ENCODE results near the gene KRT40. TPM values are rescaled to one million over a fixed set of nuclear protein-coding genes. Genes with fewer than 3 reads are reported as not detected.

Gene KRT40
- total RNA-seq (not detected), polyA plus RNA-seq (not detected)

DNA sequence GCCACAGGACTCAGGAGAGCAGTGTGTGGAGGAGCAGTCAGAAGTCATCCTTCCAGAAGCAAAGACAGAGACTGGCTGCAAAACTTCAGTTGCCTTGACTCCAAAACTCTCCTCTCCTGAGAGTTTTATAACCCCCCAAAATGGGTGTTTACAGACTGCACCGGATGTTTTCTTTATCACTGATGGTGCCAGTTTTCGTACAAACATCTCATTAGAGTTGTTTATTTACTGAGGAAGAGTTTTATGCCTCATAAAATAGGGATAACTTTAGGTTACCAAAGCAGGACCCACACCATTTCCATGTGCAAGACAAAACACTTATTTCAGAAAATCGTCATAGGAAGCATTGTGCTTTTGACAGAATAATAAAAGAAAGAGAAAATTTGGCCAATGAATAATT lies at the start of gene KRT40:
Gene KRT40 (minus strand): TSS at position 101 of the 400 bp plus-strand sequence. CDS start 53 bp downstream, at position 48.
- Histone ChIP-seq H3K9me3 (ENCODE audit: control insufficient read depth in 1 of 2, low read length in 2 of 2) (no peaks in the 10 kb centered on the region), H3K36me3 (ENCODE audit: insufficient read depth, low read length) (no peaks in the 10 kb centered on the region), H3K4me1 (ENCODE audit: insufficient read depth, low read length) (no peaks in the 10 kb centered on the region), H3K27ac (ENCODE audit: low read depth, low read length) (no peak within 1 kb of the TSS), H3K4me3 (ENCODE audit: low read length in 2 of 2) (no peak within 1 kb of the TSS), H3K27me3 (ENCODE audit: insufficient read depth, low read length) (no peaks in the 10 kb centered on the region)
- Mint-ChIP-seq H3K9me3 (no peaks in the 10 kb centered on the region), H3K27me3 (peaks cover 8 to 23% of the 10 kb centered on the region in 2 donors), H3K4me3 (no peak within 1 kb of the TSS), H3K4me1 (no peaks in the 10 kb centered on the region), H3K36me3 (no peaks in the 10 kb centered on the region), H3K27ac (no peak within 1 kb of the TSS)
- intact Hi-C loops (cut with micrococcal nuclease): no loop called here
- CTCF ChIA-PET (ENCODE audit: partially characterized antibody): no interaction called here
- POLR2A ChIA-PET (ENCODE audit: partially characterized antibody): no interaction called here
- DNase-seq: no peak

DNA sequence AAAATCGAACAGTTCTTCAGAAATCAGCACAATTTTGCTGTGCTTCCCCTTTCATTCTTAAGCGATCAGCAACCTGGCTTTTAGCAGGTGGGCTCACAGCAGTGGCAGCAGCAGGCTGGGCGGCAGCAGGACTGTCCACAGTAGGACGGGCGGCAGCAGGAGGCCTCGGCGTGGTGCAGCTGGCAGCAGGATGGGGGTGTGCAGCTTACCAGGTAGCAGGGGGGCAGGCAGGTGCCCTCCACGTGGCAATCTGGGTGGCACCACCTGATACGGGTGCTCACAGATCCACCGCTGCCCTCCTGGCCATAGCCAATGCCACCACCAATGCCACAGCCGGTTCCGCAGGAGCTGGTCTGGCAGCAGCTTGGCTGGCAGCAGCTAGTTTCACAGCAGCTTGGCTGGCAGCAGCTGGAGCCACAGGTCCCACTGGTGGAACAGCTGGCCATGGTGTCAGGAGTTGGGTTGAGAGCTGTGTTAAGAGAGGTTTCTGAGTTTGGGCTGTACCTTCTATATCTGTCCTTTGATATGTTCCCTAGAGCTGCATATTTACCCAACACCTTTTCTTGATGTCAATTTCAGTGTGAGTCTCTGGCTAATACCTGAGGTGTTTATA lies 45.6 kb upstream of the KRT40 start, which contains the start of gene KRTAP1-4:
Gene KRTAP1-4 (minus strand): TSS at position 563 of the 613 bp plus-strand sequence. CDS start 117 bp downstream, at position 446.
- Histone ChIP-seq H3K27me3 (ENCODE audit: insufficient read depth, low read length) (no peaks in the 10 kb centered on the region), H3K9me3 (ENCODE audit: control insufficient read depth in 1 of 2, low read length in 2 of 2) (no peaks in the 10 kb centered on the region), H3K27ac (ENCODE audit: low read depth, low read length) (no peak within 1 kb of the TSS), H3K36me3 (ENCODE audit: insufficient read depth, low read length) (no peaks in the 10 kb centered on the region), H3K4me3 (ENCODE audit: low read length in 2 of 2) (no peak within 1 kb of the TSS), H3K4me1 (ENCODE audit: insufficient read depth, low read length) (no peaks in the 10 kb centered on the region)
- intact Hi-C loops (cut with micrococcal nuclease): no loop called here
- Mint-ChIP-seq H3K27me3 (peaks cover 18 to 23% of the 10 kb centered on the region in 2 donors), H3K4me3 (no peak within 1 kb of the TSS), H3K36me3 (no peaks in the 10 kb centered on the region), H3K27ac (no peak within 1 kb of the TSS), H3K9me3 (no peaks in the 10 kb centered on the region), H3K4me1 (no peaks in the 10 kb centered on the region)
- ChIA-PET POLR2A (ENCODE audit: partially characterized antibody) (no interaction called here), CTCF (ENCODE audit: partially characterized antibody) (no interaction called here)
- DNase-seq: peak in 1 of 5 donors; percentile 15

GRCh38 chr17:41026715-41027471 lies 42.8 kb upstream of the KRT40 start, which contains the start of gene KRTAP1-5:
Gene KRTAP1-5, minus strand, starts transcription at chr17:41027208. Its CDS starts 53 bp downstream, at chr17:41027155.
- no peaks in the 10 kb centered on the region for H3K36me3 Mint-ChIP-seq
- H3K4me3 Mint-ChIP-seq: no peak within 1 kb of the TSS
- Histone ChIP-seq H3K36me3 (ENCODE audit: insufficient read depth, low read length) (no peaks in the 10 kb centered on the region), H3K9me3 (ENCODE audit: control insufficient read depth in 1 of 2, low read length in 2 of 2) (no peaks in the 10 kb centered on the region), H3K4me1 (ENCODE audit: insufficient read depth, low read length) (no peaks in the 10 kb centered on the region), H3K27ac (ENCODE audit: low read depth, low read length) (no peak within 1 kb of the TSS), H3K4me3 (ENCODE audit: low read length in 2 of 2) (no peak within 1 kb of the TSS), H3K27me3 (ENCODE audit: insufficient read depth, low read length) (no peaks in the 10 kb centered on the region)
- H3K9me3 Mint-ChIP-seq: no peaks in the 10 kb centered on the region
- no peaks in the 10 kb centered on the region for H3K4me1 Mint-ChIP-seq
- intact Hi-C loops (cut with micrococcal nuclease): no loop called here
- H3K27me3 Mint-ChIP-seq: peaks cover 17 to 25% of the 10 kb centered on the region in 2 donors
- no peak within 1 kb of the TSS for H3K27ac Mint-ChIP-seq
- DNase-seq: no peak
- ChIA-PET CTCF (ENCODE audit: partially characterized antibody) (no interaction called here), POLR2A (ENCODE audit: partially characterized antibody) (no interaction called here)

- Histone ChIP-seq H3K9me3 (ENCODE audit: control insufficient read depth in 1 of 2, low read length in 2 of 2) (no peaks in the 10 kb centered on the region), H3K27ac (ENCODE audit: low read depth, low read length) (no peak overlapping the region), H3K4me3 (ENCODE audit: low read length in 2 of 2) (no peak overlapping the region), H3K36me3 (ENCODE audit: insufficient read depth, low read length) (no peaks in the 10 kb centered on the region), H3K4me1 (ENCODE audit: insufficient read depth, low read length) (no peaks in the 10 kb centered on the region), H3K27me3 (ENCODE audit: insufficient read depth, low read length) (no peaks in the 10 kb centered on the region)
- peaks cover 0 to 6% (median 3%) of the 10 kb centered on the region in 8 donors for H3K9me3 Mint-ChIP-seq
- no peaks in the 10 kb centered on the region for H3K4me1 Mint-ChIP-seq
- H3K36me3 Mint-ChIP-seq: no peaks in the 10 kb centered on the region
- H3K27ac Mint-ChIP-seq: no peak overlapping the region
- ChIA-PET POLR2A (ENCODE audit: partially characterized antibody) (no interaction called here), CTCF (ENCODE audit: partially characterized antibody) (no interaction called here)
- intact Hi-C loops (cut with micrococcal nuclease): no loop called here
- no peak overlapping the region for H3K4me3 Mint-ChIP-seq
- no peak for DNase-seq
- peaks cover 14 to 16% of the 10 kb centered on the region in 2 donors for H3K27me3 Mint-ChIP-seq
Observed at GRCh38 chr17:41024697-41025096, 40.6 kb upstream of the KRT40 start.

- H3K36me3 ChIP-seq (ENCODE audit: insufficient read depth, low read length): no peaks in the 10 kb centered on the region
- no peak for DNase-seq
- H3K27me3 ChIP-seq (ENCODE audit: insufficient read depth, low read length): no peaks in the 10 kb centered on the region
- no peaks in the 10 kb centered on the region for H3K9me3 ChIP-seq (ENCODE audit: control insufficient read depth in 1 of 2, low read length in 2 of 2)
- Mint-ChIP-seq H3K27me3 (peaks cover 7 to 10% of the 10 kb centered on the region in 2 donors), H3K4me1 (no peaks in the 10 kb centered on the region), H3K36me3 (no peaks in the 10 kb centered on the region), H3K9me3 (peaks cover 0 to 6% (median 3%) of the 10 kb centered on the region in 8 donors), H3K27ac (no peak overlapping the region), H3K4me3 (no peak overlapping the region)
- no peak overlapping the region for H3K4me3 ChIP-seq (ENCODE audit: low read length in 2 of 2)
- ChIA-PET POLR2A (ENCODE audit: partially characterized antibody) (no interaction called here), CTCF (ENCODE audit: partially characterized antibody) (no interaction called here)
- H3K27ac ChIP-seq (ENCODE audit: low read depth, low read length): no peak overlapping the region
- intact Hi-C loops (cut with micrococcal nuclease): no loop called here
- no peaks in the 10 kb centered on the region for H3K4me1 ChIP-seq (ENCODE audit: insufficient read depth, low read length)
Observed at GRCh38 chr17:41020336-41020735, 36.2 kb upstream of the KRT40 start.

DNA sequence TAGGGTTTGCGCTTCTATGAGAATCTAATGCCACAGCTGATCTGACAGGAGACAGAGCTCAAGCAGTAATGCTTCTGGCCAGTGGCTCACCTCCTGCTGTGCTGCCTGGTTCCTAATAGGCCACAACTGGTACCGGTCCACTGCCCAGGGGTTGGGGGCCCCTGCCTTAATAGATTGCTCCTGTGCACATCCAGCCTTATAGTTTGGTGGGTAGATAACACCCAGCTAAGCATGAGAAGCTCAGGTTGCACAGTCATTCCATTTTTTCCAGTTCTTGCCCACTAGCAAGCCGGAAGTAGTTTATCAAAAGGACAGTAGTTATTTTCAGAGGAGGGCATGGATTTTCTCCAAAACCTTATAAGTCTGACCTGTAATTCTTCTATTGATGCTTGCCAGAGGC lies 35.3 kb upstream of the KRT40 start:
- ChIA-PET CTCF (ENCODE audit: partially characterized antibody) (no interaction called here), POLR2A (ENCODE audit: partially characterized antibody) (no interaction called here)
- Histone ChIP-seq H3K9me3 (ENCODE audit: control insufficient read depth in 1 of 2, low read length in 2 of 2) (no peaks in the 10 kb centered on the region), H3K4me1 (ENCODE audit: insufficient read depth, low read length) (no peaks in the 10 kb centered on the region), H3K36me3 (ENCODE audit: insufficient read depth, low read length) (no peaks in the 10 kb centered on the region), H3K27ac (ENCODE audit: low read depth, low read length) (no peak overlapping the region), H3K27me3 (ENCODE audit: insufficient read depth, low read length) (no peaks in the 10 kb centered on the region), H3K4me3 (ENCODE audit: low read length in 2 of 2) (no peak overlapping the region)
- no peaks in the 10 kb centered on the region for H3K4me1 Mint-ChIP-seq
- H3K9me3 Mint-ChIP-seq: peaks cover 0 to 6% (median 3%) of the 10 kb centered on the region in 8 donors
- no peak overlapping the region for H3K4me3 Mint-ChIP-seq
- DNase-seq: no peak
- intact Hi-C loops (cut with micrococcal nuclease): no loop called here
- peaks cover 8 to 10% of the 10 kb centered on the region in 2 donors for H3K27me3 Mint-ChIP-seq
- H3K36me3 Mint-ChIP-seq: no peaks in the 10 kb centered on the region
- H3K27ac Mint-ChIP-seq: no peak overlapping the region

DNA sequence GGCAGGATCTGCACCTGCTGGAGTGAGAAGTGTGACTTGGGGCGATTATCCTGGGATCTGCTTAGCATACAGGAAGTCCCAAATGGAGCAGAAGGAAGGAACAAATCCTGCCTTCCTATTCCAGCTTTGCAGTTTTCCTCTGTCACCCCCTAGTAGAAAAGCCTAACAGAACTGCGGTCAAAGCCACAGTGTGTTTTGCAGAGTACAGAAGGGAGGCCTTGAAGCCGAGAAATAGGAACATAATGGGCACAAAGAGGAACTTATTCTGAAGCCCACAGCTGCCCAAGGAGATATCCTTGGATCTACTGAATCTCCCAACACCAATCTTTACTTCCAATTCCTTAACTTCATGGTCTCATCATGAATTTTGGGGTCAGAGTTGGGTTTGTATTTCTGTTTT lies 34.4 kb upstream of the KRT40 start:
- H3K4me1 Mint-ChIP-seq: no peaks in the 10 kb centered on the region
- H3K4me1 ChIP-seq (ENCODE audit: insufficient read depth, low read length): no peaks in the 10 kb centered on the region
- H3K4me3 Mint-ChIP-seq: no peak overlapping the region
- peaks cover 7 to 8% of the 10 kb centered on the region in 2 donors for H3K27me3 Mint-ChIP-seq
- no peak overlapping the region for H3K27ac ChIP-seq (ENCODE audit: low read depth, low read length)
- CTCF ChIA-PET (ENCODE audit: partially characterized antibody): no interaction called here
- H3K4me3 ChIP-seq (ENCODE audit: low read length in 2 of 2): no peak overlapping the region
- POLR2A ChIA-PET (ENCODE audit: partially characterized antibody): no interaction called here
- no peaks in the 10 kb centered on the region for H3K9me3 ChIP-seq (ENCODE audit: control insufficient read depth in 1 of 2, low read length in 2 of 2)
- H3K27me3 ChIP-seq (ENCODE audit: insufficient read depth, low read length): no peaks in the 10 kb centered on the region
- no peak for DNase-seq
- no peaks in the 10 kb centered on the region for H3K36me3 Mint-ChIP-seq
- H3K9me3 Mint-ChIP-seq: peaks cover 0 to 6% (median 3%) of the 10 kb centered on the region in 8 donors
- H3K36me3 ChIP-seq (ENCODE audit: insufficient read depth, low read length): no peaks in the 10 kb centered on the region
- peak overlapping the region in 1 of 7 donors; percentile 66 for H3K27ac Mint-ChIP-seq
- intact Hi-C loops (cut with micrococcal nuclease): no loop called here
